ENCODE measurements around the gene CSNK1A1.
"Not testable (repeated sequence)": the region's sequence is repeated elsewhere in the genome, so short reads cannot be mapped to it uniquely, and the experiment has no call there.

CSNK1A1 gene

GRCh38 chr5:149452007-149452664 lies 99.1 kb downstream of the CSNK1A1 start:
- Mint-ChIP-seq H3K4me3 (no peak overlapping the region), H3K27ac (no peak overlapping the region), H3K36me3 (no peaks in the 10 kb centered on the region), H3K9me3 (no peaks in the 10 kb centered on the region), H3K4me1 (no peaks in the 10 kb centered on the region)
- ATAC-seq (no peak), DNase-seq (ENCODE audit: low spot score in 2 of 2) (no peak)

GRCh38 chr5:149450199-149450598 lies 101.0 kb downstream of the CSNK1A1 start:
- no peak overlapping the region for H3K4me3 Mint-ChIP-seq
- H3K9me3 Mint-ChIP-seq, result no peaks in the 10 kb centered on the region
- H3K4me1 Mint-ChIP-seq, result no peaks in the 10 kb centered on the region
- DNase-seq (ENCODE audit: low spot score in 2 of 2) (no peak), ATAC-seq (no peak)
- H3K27ac Mint-ChIP-seq, result no peak overlapping the region
- no peaks in the 10 kb centered on the region for H3K36me3 Mint-ChIP-seq

GRCh38 chr5:149448831-149449714 lies 102.2 kb downstream of the CSNK1A1 start:
- Mint-ChIP-seq H3K4me1 (no peaks in the 10 kb centered on the region), H3K36me3 (no peaks in the 10 kb centered on the region), H3K27ac (no peak overlapping the region), H3K9me3 (no peaks in the 10 kb centered on the region), H3K4me3 (no peak overlapping the region)
- no peak for DNase-seq (ENCODE audit: low spot score in 2 of 2)
- ATAC-seq, result no peak

GRCh38 chr5:149448431-149448830 lies 102.8 kb downstream of the CSNK1A1 start:
- Mint-ChIP-seq H3K36me3 (no peaks in the 10 kb centered on the region), H3K4me3 (no peak overlapping the region), H3K27ac (no peak overlapping the region), H3K4me1 (no peaks in the 10 kb centered on the region), H3K9me3 (no peaks in the 10 kb centered on the region)
- no peak for ATAC-seq
- DNase-seq (ENCODE audit: low spot score in 2 of 2), result no peak

- no peak for DNase-seq (ENCODE audit: low spot score in 2 of 2)
- Mint-ChIP-seq H3K4me1 (no peaks in the 10 kb centered on the region), H3K9me3 (no peaks in the 10 kb centered on the region), H3K27ac (no peak overlapping the region), H3K4me3 (no peak overlapping the region), H3K36me3 (no peaks in the 10 kb centered on the region)
- ATAC-seq, result no peak
Measured at GRCh38 chr5:149447373-149448367, 103.6 kb downstream of the CSNK1A1 start.

GRCh38 chr5:149446794-149447193 lies 104.4 kb downstream of the CSNK1A1 start:
- not testable (repeated sequence) for H3K27ac Mint-ChIP-seq; H3K36me3 Mint-ChIP-seq; H3K4me1 Mint-ChIP-seq; H3K9me3 Mint-ChIP-seq; H3K4me3 Mint-ChIP-seq; ATAC-seq; DNase-seq (ENCODE audit: low spot score in 2 of 2)

- H3K27ac Mint-ChIP-seq, result no peak overlapping the region
- ATAC-seq, result no peak
- no peaks in the 10 kb centered on the region for H3K36me3 Mint-ChIP-seq
Measured at GRCh38 chr5:149445739-149446369, 105.4 kb downstream of the CSNK1A1 start.

GRCh38 chr5:149445343-149445738 lies 105.9 kb downstream of the CSNK1A1 start:
- peaks cover 6% of the 10 kb centered on the region for H3K4me1 Mint-ChIP-seq
- H3K36me3 Mint-ChIP-seq, result no peaks in the 10 kb centered on the region
- H3K9me3 Mint-ChIP-seq, result no peaks in the 10 kb centered on the region
- no peak for ATAC-seq
- no peak for DNase-seq (ENCODE audit: low spot score in 2 of 2)
- H3K27ac Mint-ChIP-seq, result no peak overlapping the region
- no peak overlapping the region for H3K4me3 Mint-ChIP-seq

More at GRCh38 chr5:149445739-149446369, 105.4 kb downstream of the CSNK1A1 start:
- no peak for DNase-seq (ENCODE audit: low spot score in 2 of 2)
- H3K9me3 Mint-ChIP-seq, result no peaks in the 10 kb centered on the region
- no peak overlapping the region for H3K4me3 Mint-ChIP-seq
- peaks cover 6% of the 10 kb centered on the region for H3K4me1 Mint-ChIP-seq

- H3K36me3 Mint-ChIP-seq; H3K27ac Mint-ChIP-seq; H3K9me3 Mint-ChIP-seq; H3K4me3 Mint-ChIP-seq; ATAC-seq; DNase-seq (ENCODE audit: low spot score in 2 of 2): not testable (repeated sequence)
- peaks cover 11% of the 10 kb centered on the region for H3K4me1 Mint-ChIP-seq
Measured at GRCh38 chr5:149444430-149444829, 106.8 kb downstream of the CSNK1A1 start.

GRCh38 chr5:149443210-149443609 lies 108.0 kb downstream of the CSNK1A1 start:
- peaks cover 11% of the 10 kb centered on the region for H3K4me1 Mint-ChIP-seq
- ATAC-seq (no peak), DNase-seq (ENCODE audit: low spot score in 2 of 2) (no peak)
- no peaks in the 10 kb centered on the region for H3K36me3 Mint-ChIP-seq
- H3K27ac Mint-ChIP-seq, result no peak overlapping the region
- no peak overlapping the region for H3K4me3 Mint-ChIP-seq
- H3K9me3 Mint-ChIP-seq, result no peaks in the 10 kb centered on the region

GRCh38 chr5:149442563-149443182 lies 108.6 kb downstream of the CSNK1A1 start:
- H3K9me3 Mint-ChIP-seq, result no peaks in the 10 kb centered on the region
- DNase-seq (ENCODE audit: low spot score in 2 of 2), result peak; percentile 76 to 87
- H3K4me3 Mint-ChIP-seq, result no peak overlapping the region
- no peak overlapping the region for H3K27ac Mint-ChIP-seq
- H3K36me3 Mint-ChIP-seq, result no peaks in the 10 kb centered on the region
- H3K4me1 Mint-ChIP-seq, result peaks cover 11% of the 10 kb centered on the region
- ATAC-seq, result peak; percentile 77

Measured in stimulated activated effector memory CD8-positive, alpha-beta T cell treated with anti-CD3 and anti-CD28 coated beads, Interleukin-12 subunit alpha, Interleukin-12 subunit beta, amount 100 ng/mL, for 72 hours (primary cell).